ENCODE data around the gene PCSK1. TPM values are rescaled to one million over a fixed set of nuclear protein-coding genes. Genes with fewer than 3 reads are reported as not detected.

PCSK1 gene
- total RNA-seq, 6 experiments from 2014 or later: not detected

DNA sequence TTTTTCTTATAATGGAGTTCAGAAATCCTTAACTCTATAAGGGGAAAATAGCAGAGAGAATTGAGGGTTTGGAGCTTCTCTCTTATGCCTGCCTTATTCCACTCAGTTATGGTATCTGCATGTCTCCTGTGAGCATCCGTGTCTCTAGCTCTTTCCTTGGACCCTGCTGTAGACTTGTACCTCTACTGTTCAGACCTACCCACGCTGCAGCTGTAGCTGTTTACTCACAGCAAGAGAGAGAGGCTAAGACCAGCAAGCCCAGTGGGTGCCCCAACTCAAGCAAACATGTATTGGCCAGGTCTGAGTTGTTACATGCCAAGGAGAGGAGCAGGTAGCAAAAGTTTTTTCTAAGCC lies 7.1 kb upstream of the PCSK1 start:
- H3K27ac Mint-ChIP-seq: no peak overlapping the region
- no peak for DNase-seq
- no peaks in the 10 kb centered on the region for H3K36me3 Mint-ChIP-seq (ENCODE audit: low read depth)
- no peaks in the 10 kb centered on the region for H3K4me1 Mint-ChIP-seq (ENCODE audit: low read depth)
- peaks cover 13% of the 10 kb centered on the region for H3K27me3 Mint-ChIP-seq (ENCODE audit: insufficient read depth)
- no peaks in the 10 kb centered on the region for H3K9me3 Mint-ChIP-seq
- TF ChIP-seq, protein P1, sequence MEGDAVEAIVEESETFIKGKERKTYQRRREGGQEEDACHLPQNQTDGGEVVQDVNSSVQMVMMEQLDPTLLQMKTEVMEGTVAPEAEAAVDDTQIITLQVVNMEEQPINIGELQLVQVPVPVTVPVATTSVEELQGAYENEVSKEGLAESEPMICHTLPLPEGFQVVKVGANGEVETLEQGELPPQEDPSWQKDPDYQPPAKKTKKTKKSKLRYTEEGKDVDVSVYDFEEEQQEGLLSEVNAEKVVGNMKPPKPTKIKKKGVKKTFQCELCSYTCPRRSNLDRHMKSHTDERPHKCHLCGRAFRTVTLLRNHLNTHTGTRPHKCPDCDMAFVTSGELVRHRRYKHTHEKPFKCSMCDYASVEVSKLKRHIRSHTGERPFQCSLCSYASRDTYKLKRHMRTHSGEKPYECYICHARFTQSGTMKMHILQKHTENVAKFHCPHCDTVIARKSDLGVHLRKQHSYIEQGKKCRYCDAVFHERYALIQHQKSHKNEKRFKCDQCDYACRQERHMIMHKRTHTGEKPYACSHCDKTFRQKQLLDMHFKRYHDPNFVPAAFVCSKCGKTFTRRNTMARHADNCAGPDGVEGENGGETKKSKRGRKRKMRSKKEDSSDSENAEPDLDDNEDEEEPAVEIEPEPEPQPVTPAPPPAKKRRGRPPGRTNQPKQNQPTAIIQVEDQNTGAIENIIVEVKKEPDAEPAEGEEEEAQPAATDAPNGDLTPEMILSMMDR (IDR thresholded peaks at IDR 0.05): no peak; the same call in 1 of the 2 replicates
- no peak overlapping the region for H3K4me3 Mint-ChIP-seq

- no peaks in the 10 kb centered on the region for H3K36me3 Mint-ChIP-seq (ENCODE audit: low read depth)
- H3K4me1 Mint-ChIP-seq (ENCODE audit: low read depth): peaks cover under 1% of the 10 kb centered on the region
- DNase-seq: no peak
- TF ChIP-seq, protein P1 (IDR thresholded peaks at IDR 0.05): peak; percentile 63
- no peak overlapping the region for H3K4me3 Mint-ChIP-seq
- H3K27me3 Mint-ChIP-seq (ENCODE audit: insufficient read depth): peaks cover 15% of the 10 kb centered on the region
- H3K27ac Mint-ChIP-seq: no peak overlapping the region
- no peaks in the 10 kb centered on the region for H3K9me3 Mint-ChIP-seq
Observed at GRCh38 chr5:96439477-96440184, 6.6 kb upstream of the PCSK1 start.

GRCh38 chr5:96434201-96434645 lies 1.2 kb upstream of the PCSK1 start:
- Mint-ChIP-seq H3K27ac (no peak overlapping the region), H3K9me3 (no peaks in the 10 kb centered on the region), H3K27me3 (ENCODE audit: insufficient read depth) (peaks cover 43% of the 10 kb centered on the region), H3K4me1 (ENCODE audit: low read depth) (peaks cover 19% of the 10 kb centered on the region), H3K36me3 (ENCODE audit: low read depth) (no peaks in the 10 kb centered on the region; the same call in 1 of the 2 replicates), H3K4me3 (no peak overlapping the region)
- peak; percentile 37 for DNase-seq
- TF ChIP-seq, protein P1 (IDR thresholded peaks at IDR 0.05): peak; percentile 37; the same call in 1 of the 2 replicates

DNA sequence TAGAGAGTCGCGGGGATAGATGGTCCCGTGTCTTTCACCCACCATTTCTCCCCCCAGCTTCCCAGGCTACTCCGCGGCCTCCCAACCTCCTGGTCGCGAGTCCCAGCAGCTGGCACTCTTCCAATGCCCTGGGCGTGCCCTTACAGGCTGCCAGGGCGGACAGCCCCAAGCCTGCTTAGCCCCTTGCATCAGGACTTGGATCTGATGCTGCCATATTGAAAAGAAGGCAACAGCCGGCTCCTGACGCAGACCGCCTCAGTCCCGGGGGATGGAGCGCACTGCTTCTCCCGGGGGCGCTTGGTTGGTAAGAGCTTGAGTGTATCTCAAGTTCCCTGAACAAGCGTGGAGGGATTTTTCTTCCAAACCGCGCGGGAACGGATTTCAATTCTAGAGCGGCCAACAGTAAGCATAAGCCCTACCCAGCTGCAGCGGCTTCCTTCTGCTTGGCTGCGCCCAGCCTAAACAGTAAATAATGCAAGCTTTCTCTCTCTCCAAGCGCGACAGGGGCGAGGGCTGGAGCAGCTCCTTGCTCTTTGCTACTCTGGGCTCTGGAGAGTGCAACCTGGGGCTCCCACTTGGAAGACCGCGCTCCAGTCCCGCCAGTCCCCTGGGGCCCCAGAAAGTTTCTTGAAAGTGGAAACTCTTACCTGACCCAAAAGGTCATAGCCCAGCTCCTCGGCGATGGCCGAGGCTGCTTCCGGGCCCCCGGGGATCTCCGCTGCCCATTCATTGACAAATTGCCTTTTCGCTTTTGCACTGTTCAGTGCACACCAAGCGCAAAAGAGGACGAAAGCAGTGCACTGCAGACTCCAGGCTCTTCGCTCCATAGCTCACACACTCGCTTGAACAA lies 607 bp downstream of the PCSK1 start:
- H3K9me3 Mint-ChIP-seq: no peaks in the 10 kb centered on the region
- DNase-seq: no peak

GRCh38 chr5:96431376-96432187 lies 1.5 kb downstream of the PCSK1 start:
- Mint-ChIP-seq H3K27me3 (ENCODE audit: insufficient read depth) (peaks cover 41% of the 10 kb centered on the region), H3K27ac (no peak overlapping the region), H3K36me3 (ENCODE audit: low read depth) (no peaks in the 10 kb centered on the region; the same call in 1 of the 2 replicates), H3K9me3 (no peaks in the 10 kb centered on the region), H3K4me3 (peak overlapping the region; percentile 0), H3K4me1 (ENCODE audit: low read depth) (peaks cover 24% of the 10 kb centered on the region)
- TF ChIP-seq, protein P1 (IDR thresholded peaks at IDR 0.05): no peak
- DNase-seq: no peak

More for the DNA sequence above, 607 bp downstream of the PCSK1 start:
- Mint-ChIP-seq H3K27me3 (ENCODE audit: insufficient read depth) (peaks cover 41% of the 10 kb centered on the region), H3K4me3 (no peak overlapping the region), H3K27ac (no peak overlapping the region), H3K4me1 (ENCODE audit: low read depth) (peaks cover 19% of the 10 kb centered on the region), H3K36me3 (ENCODE audit: low read depth) (no peaks in the 10 kb centered on the region; the same call in 1 of the 2 replicates)
- TF ChIP-seq, protein P1 (IDR thresholded peaks at IDR 0.05): no peak

All from HFFc6 (cell line).